Caki2 (cell line): ENCODE data around the gene WDFY1. TPM values are rescaled to one million over a fixed set of nuclear protein-coding genes. Genes with fewer than 3 reads are reported as not detected.
"Not testable (repeated sequence)": the region's sequence is repeated elsewhere in the genome, so short reads cannot be mapped to it uniquely, and the experiment has no call there.

ENCODE experiments used
- DNase-seq: peaks from one replicate; pipeline ENCODE4 v3.0.0-alpha.2; 2015; ENCODE audit warnings: low read depth
- in situ Hi-C: cut with HindIII; loops from 2 replicates; pipeline ENCODE4 v1.10.0; 2016; ENCODE audit warnings: low sequenced_read_pairs, low pct_unique_long_range_greater_than_20kb, mixed read lengths
- total RNA-seq: library from RNA; depleted of rRNA; stranded (reverse); fragments of >200 nt; shearing (Covaris generic); gene quantifications from 2 replicates; pipeline ENCODE4 v1.2.3, GENCODE V29; 2014; ENCODE audit warnings: low replicate concordance

The WDFY1 gene
- total RNA-seq, 1 experiment from 2014 or later = 39.4 TPM

GRCh38 chr2:223877721-223878410 lies 67.3 kb downstream of the WDFY1 start:
- in situ Hi-C loops = no loop called here
- no peak for DNase-seq

GRCh38 chr2:223873672-223874071 lies 71.5 kb downstream of the WDFY1 start:
- no peak for DNase-seq
- in situ Hi-C loops = no loop called here

DNA sequence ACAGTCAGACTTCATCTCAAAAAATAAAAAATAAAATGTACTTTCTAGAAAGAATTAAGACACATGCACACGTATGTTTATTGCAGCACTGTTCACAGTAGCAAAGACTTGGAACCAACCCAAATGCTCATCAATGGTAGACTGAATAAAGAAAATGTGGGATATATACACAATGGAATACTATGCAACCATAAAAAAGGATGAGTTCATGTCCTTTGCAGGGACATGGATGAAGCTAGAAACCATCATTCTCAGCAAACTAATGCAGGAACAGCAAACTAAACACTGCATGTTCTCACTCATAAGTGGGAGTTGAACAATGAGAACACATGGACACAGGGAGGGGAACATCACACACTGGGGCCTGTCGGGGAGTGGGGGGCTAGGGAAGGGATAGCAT lies 72.4 kb downstream of the WDFY1 start:
- DNase-seq, in situ Hi-C loops: not testable (repeated sequence)

DNA sequence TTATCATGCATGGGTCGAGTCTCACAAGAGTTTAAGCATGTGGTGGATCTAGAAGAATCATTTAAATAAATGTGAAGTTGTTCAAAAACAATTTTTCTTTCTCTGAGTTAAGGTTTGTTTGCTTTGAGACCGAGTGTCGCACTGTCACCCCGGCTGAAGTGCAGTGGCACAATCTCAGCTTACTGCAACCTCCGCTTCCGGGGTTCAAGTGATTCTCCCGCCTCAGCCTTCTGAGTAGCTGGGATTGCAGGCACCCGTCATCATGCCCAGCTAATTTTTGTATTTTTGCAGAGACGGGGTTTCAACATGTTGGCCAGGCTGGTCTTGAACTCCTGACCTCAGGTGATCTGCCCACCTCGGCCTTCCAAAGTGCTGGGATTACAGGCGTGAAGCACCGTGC lies 73.5 kb downstream of the WDFY1 start:
- DNase-seq, in situ Hi-C loops: not testable (repeated sequence)

GRCh38 chr2:223870840-223871611 lies 74.1 kb downstream of the WDFY1 start:
- in situ Hi-C loops = no loop called here
- DNase-seq = no peak

DNA sequence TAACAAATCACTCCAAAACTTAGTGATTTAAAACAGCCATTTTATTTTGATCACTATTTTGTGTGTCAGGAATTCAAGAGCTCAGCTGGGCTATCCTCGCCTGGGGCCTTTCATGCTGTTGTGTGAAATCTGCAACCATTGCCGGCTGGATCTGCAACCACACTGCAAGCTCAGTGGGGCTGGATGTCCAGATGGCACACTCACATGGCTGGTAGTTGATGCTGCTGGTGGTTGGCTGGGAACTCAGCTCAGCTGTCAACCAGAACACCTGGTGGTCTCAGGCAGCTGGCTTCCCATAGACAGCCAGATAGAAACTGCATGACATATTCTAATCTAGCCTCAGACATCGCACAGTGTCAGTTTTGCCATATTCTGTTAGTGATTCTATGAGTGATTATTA lies 77.1 kb downstream of the WDFY1 start:
- in situ Hi-C loops = no loop called here
- DNase-seq = no peak

DNA sequence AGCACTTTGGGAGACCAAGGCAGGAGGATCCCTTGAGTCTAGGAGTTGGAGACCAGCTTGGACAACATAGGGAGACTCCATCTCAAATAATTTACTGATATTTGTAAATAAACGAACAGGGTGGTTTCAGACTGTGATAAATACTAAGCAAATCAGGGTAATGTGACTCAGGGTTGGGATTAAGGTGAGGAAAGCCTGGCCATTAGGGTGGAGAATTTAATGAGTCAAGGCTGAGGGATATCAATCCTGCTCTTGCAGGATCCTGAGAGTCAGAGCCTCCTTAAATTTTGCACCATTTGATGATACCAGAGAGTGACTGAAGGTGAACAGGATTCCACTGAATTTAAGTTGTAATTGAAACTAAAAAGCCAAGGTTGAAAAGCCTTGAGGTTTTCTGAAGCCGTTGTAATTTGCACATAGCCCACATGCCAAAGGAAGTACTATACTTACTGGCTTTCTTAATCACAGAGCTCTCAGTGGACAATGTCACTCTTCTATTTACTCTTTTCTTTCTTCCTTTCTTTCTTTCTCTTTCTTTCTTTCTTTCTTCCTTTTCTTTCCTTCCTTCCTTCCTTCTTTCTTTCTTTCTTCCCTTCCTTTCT lies 79.1 kb downstream of the WDFY1 start:
- in situ Hi-C loops = no loop called here
- no peak for DNase-seq

GRCh38 chr2:223865124-223865523 lies 80.0 kb downstream of the WDFY1 start:
- no peak for DNase-seq
- in situ Hi-C loops = no loop called here

DNA sequence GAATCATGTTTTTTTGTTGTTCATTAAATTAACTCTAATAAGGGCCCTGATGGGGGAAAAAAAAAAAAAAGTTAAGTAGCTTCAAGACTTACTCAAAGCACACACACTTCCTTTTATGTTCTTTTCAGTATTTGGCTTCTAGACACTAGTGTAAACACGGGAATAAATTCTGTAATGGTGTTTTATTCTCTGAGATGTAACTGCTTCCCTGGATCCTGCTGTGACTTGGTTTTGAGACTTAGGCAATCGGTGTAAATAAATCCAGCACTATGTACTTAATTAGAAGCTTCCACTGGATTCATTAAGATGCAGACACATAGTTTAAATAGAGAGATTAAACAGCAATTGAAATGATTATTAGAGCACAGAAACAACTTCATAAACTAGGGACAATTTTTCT lies 81.6 kb downstream of the WDFY1 start:
- in situ Hi-C loops = no loop called here
- DNase-seq = no peak

- in situ Hi-C loops = no loop called here
These were observed 84.1 kb downstream of the WDFY1 start for GRCh38 chr2:223860809-223861738.

DNA sequence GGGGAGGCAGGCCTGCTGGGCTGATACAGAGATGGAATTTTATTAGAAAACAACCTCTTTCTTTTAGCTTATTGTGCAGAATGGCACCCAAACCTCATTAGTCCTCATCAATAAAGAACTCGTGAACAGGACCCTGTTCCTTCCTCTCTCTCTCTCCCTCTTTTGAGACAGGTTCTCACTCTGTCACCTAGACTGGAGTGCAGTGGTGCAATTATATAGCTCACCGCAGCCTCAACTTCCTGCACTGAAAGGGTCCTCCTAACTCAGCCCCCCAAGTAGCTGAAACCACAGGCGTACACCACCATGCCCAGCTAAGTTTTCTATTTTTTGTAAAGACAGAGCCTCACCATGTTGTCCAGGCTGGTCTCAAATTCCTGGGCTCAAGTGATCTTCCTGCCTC lies 86.1 kb downstream of the WDFY1 start:
- in situ Hi-C loops = no loop called here
- DNase-seq = no peak

More at GRCh38 chr2:223860809-223861738, 84.1 kb downstream of the WDFY1 start:
- DNase-seq = peak; percentile 86

GRCh38 chr2:223856584-223856983 lies 88.6 kb downstream of the WDFY1 start:
- no peak for DNase-seq
- in situ Hi-C loops = no loop called here

DNA sequence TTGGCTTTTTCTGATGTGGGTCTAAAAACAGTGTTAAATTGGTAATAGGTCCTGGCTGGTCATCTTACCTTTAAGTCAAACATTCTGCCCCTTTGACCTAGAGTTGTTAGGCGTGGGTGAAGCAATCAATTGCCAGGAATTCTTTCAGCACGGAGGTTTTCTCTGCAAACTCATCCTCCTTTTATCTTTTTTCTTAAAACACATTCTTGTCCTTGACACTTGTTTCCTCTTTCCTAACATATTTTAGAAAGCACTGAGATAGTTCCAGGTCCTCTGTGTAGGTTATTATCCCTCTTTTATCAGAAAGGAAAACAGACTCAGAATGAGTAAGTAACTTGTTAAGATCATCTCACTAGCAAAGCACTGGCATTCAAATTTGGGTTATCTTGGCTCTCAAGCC lies 89.1 kb downstream of the WDFY1 start:
- DNase-seq = no peak
- in situ Hi-C loops = no loop called here

GRCh38 chr2:223855426-223855825 lies 89.7 kb downstream of the WDFY1 start:
- in situ Hi-C loops = no loop called here
- no peak for DNase-seq

- no peak for DNase-seq
- in situ Hi-C loops = no loop called here
These were observed 90.4 kb downstream of the WDFY1 start for GRCh38 chr2:223854741-223855140.

GRCh38 chr2:223853425-223853837 lies 91.7 kb downstream of the WDFY1 start:
- in situ Hi-C loops = no loop called here
- no peak for DNase-seq

GRCh38 chr2:223852281-223852795 lies 92.8 kb downstream of the WDFY1 start:
- no peak for DNase-seq
- in situ Hi-C loops = no loop called here

DNA sequence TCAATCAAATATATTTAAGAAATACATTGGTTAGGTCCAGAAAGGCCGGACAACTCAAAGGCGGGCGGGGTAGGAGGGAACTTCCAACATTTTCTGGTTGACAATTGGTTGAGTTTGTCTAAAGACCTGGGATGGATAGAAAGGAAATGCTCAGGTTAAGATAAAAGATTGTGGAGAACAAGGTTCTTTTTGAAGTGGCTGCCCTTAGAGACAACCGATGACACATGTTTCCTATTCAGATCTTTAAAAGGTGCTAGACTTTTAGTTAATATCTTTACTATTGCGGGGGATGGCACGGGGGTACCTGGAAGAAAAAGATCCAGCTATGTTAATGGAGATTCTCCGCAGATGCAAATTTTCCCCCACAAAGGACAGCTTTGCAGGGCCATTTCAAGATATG lies 97.7 kb downstream of the WDFY1 start:
- no peak for DNase-seq
- in situ Hi-C loops = no loop called here
